HG03103 (cell line): Measurements from ENCODE around the gene LRTM2.

ENCODE experiments used
- ATAC-seq: cut with Tn5 transposase; IDR thresholded peaks from one replicate; pipeline ENCODE4 v1.9.1; 2021; ENCODE audit warnings: low read depth; ENCODE audit not compliant: unreplicated experiment

LRTM2 gene

DNA sequence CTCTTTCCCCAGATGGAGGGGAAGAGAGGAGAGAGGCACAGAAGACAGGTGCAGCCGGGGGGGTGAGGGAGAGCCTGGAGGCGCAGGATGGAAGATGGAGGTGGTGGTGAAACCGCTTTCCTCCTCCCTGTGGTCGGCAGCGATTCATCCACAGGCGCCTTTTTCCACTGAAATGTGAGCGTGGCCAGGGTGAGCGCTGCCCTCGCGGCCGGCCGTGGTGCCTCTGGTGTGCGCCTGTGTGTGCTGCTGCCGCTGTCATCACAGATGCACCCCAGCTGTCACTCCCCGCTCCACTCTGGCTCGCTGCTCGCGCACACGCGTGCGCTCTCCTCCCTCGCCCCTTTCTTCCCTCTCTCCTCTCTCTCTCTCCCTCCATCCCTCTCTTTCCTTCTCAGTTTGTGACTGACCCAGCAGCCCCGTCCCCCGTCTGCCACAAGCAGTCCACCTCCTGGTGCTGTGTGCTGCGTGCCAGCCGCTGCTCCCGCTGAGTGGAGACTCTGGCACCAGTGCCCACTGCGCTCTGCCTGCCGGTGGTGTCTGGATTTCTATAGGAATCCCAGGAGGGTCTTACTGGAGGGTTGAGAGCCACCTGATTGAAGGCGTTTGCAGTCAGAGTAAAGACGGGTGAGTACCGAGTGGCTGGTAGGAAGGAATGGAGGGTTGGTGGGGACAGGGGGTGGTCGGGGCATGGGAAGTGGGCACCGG, at the start of gene LRTM2:
Gene LRTM2 (plus strand): TSS at position 375 of the 705 bp plus-strand sequence. CDS start 7,584 bp downstream, outside the sequence.
- no peak for ATAC-seq

DNA sequence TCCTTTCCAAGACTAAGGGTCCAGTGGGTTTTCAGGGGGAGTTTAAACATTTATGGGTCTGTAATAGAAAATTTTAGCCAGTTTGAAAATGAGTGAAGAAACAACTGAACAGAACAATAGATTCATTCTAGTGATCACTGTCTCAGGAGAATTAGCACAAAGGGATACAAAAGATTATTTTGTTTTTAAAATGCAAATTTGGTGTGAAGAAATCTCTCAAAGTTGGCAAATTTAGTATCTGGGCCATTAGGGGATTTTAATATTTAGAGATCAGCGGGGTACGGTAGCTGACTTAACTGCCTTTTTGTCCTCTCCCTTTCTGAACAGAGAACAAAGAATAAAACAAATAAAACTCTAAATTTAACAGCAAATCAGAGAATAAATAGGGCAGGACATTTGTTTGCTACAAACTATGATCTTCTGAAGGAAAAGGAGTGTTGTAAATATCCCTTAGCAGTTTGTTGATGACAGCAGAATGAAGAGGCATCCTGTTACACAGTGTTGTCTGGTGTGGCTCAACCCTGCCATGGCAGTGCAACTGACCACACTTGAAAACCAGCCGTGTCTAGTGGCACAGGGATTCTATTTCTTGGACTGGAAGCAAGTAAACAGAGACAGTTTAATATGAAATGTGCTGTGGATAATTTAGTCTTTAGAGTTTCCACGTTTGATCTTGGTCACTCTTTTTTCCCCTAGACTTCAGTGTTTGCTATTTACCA, 46.3 kb upstream of the LRTM2 start:
- ATAC-seq: no peak

DNA sequence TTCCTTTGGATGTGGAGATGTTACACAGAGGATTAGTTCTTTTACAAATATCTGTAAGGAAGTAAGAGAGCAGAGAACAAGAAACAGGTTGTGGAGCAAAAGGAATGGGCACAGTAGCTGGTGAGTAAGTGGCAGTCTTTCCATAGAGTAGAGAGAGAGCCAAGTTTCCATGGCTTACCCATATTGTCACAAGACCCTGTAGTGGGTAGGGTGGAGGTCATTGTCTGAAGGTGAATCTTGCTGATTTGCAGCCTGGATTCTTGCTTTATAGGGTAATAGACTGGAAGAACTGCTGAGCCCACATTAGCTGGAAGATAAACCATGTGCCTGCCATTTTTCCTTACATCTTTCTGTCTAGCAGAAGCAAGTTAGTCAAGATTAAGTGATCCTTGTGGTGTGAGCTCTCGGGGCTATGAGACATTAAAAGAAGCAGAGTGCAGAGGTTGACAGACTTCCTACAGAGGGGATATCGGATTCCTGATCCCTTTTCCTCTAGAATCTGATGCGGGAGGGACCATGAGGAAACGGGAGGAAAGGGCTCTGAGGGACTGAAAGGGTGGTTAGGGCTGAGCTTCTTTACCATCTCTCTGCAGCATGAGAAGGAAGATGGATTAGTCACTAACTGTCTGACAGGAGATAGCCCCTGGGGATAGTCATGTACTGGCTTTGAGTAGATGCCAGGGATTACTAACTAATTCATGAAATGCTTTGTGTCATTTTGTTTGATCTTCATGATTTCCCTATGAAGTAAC, 44.0 kb upstream of the LRTM2 start:
- no peak for ATAC-seq

DNA sequence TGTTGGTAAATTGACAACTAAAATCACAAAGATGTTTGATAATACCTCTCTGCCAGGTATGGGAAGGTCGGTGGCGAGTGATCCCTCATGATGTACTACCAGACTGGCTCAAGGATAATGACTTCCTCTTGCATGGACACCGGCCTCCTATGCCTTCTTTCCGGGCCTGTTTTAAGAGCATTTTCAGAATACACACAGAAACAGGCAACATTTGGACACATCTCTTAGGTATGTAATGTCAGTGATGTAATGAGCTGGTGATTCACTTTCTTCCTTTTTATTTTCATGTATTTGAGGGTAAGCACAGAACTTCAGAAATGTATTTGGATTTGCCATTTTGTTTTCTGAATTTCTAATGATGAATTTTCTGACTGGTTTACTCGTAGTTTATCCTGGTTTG, 42.6 kb upstream of the LRTM2 start:
- ATAC-seq: no peak

DNA sequence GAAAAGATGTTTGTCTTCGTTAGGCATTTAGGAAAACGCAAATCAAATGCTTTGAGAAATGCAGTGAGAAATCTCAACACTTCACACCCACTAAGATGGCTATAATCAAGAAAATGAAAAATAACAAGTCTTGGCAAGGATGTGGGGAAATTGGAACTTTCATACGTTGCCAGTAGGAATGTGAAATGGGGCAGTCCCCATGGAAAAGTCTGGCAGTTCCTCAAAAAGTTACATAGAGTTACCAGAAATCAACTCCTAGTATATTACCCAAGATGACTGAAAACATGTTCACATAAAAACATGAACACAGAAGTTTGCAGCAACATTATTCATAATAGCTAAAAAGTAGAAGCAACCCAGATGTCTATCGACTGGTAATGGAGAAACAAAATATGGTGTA, 41.5 kb upstream of the LRTM2 start:
- no peak for ATAC-seq

DNA sequence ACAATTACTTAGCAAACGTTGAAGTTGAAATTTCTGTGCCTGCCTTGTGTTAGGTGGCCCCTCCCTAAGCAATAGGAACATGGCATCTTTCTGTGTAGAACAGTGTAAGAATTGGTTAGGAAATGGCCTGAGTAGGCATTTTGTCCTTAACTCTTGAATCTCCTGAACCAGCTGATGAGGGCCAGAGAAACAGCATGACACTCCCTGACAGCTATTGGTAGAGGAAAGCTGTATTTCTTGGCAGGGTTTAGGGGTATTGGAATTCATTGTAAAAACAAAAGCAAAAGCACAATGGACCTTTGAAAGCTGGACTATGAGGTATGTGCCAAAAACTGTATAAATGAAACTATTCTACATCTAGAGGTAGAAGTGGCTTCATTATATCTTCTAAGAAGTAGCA, 40.6 kb upstream of the LRTM2 start:
- ATAC-seq: no peak

DNA sequence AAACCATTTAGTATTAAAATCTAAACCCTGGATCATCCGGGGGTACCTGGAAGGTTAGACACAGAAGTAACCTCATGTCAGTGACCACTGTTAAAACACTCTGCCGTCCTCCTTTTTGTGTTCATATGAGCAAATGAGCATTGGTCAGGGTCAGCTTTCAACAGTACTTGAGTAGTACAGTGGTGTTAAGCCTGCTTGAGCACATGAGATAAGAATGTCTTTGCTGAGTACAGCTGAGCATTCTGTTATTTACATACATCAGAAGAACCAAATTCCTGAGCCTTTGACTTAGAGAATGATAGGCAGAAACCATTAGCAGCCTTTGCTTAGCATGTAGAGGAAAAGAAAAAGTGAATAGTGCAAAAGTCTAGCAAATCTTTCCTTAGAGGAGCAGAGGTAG, 38.6 kb upstream of the LRTM2 start:
- no peak for ATAC-seq

DNA sequence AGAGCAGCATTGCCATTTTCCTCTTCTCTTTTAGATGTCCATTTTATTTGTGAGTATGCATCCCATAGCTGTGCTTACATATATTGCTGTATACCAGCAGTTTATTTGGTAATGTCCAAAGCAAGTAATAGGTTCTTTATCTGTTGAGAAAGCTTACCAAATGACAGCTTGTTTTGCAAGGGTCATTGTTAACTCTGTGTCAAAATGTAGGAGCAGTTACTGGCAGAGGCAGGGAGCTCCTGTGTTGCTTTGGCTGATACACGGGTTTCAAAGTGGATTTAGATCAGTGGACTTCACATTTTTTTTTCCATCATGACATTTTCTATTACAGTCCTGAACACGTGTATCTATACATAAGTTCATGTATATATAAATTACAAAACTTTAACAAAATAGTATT, 38.1 kb upstream of the LRTM2 start:
- no peak for ATAC-seq

DNA sequence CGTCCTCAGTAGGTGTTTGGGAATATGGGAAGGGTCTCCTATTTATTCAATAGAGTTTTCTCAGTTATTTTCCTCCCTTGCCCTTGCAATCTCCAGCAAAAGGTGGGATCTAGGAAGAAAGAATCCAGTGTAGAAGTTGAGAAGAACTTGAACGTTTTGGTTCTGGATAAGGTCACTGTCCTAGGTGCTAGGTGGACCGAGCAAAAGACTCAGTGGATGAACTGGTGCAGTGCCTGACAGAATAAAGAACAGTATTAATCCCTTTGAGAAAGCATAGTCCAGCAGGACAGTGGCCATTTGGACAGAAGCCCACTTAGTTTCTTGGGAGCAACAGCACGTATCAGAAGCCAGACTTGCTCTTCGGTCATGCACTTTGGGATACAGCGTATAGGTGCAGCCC, 32.7 kb upstream of the LRTM2 start:
- no peak for ATAC-seq

DNA sequence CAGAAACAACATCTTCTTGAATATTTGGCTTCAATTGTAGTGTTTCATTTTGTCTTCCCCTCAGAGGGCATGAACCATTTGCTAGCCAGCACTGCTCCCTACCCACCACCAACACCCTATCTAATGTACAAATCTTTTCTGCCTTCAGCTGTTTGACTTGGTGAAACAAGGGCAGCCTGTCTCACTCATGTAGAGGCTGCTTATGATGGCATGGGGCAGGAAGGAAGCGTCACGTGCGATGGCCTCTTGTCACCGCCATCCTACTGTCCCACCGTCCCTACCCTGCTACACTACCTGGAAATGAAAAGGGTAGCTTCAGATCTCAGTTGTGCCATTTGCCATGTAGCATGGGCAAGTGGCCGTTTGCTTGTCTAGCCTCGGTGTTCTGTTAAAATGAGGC, 29.9 kb upstream of the LRTM2 start:
- no peak for ATAC-seq

DNA sequence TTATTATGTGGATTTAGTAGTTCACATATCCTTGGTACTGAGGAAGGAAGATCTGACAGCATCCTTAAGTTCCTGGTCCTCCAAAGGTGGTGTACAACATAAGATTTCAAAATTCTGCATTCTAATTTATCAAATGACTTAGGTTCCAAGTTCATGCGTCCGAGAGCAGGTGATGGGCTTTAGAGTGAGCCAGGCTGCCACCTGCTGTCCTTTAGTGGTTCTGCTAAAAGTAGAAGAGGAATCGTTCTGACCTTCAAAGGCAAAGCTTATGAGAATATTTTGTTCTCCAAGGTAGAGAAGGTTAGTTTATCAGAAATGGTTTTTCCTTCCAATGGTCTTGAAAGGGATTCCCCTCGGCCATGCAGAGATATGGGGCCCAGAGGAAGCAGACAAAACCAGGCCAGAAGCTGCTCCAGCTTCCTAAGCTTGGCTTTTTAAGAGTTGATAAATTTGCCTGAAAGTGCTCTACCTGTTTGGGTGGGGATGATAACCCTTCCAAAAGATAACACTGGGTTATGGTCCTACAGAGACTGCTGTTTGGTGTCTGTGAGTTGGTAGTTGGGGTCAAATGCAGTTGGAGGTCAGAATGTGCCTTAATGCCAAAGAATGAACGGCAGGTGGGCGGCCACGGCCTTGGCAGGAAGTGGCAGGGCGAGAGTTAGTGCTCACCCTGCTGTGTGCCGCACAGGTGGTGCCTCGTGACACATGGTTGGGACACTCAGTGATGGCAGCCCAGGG, 29.1 kb upstream of the LRTM2 start:
- ATAC-seq: no peak

DNA sequence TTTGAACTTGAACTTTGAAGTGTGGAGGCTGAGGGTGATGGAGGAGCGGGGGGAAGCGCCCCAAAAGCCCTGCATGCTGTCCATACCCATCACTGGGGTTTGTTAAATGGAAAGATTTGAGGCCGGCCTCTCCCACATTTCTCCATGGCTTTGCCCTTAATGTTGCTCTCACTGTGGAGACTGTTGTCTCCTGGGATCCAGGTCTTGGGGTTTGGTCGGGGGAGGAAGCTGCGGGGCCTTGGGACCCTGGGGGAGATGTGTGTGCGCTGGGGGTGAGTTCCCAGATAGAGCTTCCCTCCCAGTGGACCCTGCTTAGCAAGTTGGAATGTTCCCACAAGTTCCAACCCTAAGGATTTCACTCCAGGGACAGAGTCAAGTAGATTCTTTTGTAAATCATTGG, 28.0 kb upstream of the LRTM2 start:
- ATAC-seq: no peak

DNA sequence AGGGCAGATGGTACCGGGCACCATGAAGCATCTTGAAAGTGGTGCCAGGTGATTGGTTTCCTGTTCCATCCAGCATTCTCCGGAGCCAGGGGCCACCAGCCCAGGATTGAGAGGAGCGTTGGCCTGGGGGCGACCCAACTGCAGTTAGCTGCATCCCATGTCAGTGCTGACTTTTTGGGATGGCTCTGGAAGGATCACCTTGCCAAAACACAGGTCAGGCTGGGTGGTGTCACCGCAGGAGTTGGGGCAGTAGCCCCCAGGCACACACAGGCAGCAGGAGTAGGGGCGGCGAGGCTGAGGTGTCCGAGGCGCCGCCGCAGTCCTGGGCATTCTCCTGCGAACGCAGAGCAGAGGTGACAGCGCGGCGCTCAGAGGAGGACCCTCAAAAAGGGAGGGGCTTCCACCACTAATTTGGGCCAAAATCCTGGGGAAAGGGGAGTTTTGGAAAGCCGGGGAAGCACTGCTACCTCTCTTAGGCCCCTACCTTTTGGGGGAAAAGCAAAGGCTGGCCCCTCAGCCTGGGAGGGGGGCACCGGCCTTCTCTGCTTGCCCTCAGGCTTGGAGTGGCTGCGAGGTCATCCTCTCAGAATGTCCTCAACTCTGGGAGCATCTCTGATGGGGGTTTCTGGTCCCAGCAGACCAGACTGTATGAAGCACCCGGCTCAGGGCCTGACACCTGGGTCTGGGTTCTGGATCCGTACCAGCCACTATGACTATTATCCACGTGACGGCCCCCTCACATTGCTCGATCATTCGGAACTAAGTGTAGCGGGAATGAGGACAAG, 26.7 kb upstream of the LRTM2 start:
- ATAC-seq: no peak

DNA sequence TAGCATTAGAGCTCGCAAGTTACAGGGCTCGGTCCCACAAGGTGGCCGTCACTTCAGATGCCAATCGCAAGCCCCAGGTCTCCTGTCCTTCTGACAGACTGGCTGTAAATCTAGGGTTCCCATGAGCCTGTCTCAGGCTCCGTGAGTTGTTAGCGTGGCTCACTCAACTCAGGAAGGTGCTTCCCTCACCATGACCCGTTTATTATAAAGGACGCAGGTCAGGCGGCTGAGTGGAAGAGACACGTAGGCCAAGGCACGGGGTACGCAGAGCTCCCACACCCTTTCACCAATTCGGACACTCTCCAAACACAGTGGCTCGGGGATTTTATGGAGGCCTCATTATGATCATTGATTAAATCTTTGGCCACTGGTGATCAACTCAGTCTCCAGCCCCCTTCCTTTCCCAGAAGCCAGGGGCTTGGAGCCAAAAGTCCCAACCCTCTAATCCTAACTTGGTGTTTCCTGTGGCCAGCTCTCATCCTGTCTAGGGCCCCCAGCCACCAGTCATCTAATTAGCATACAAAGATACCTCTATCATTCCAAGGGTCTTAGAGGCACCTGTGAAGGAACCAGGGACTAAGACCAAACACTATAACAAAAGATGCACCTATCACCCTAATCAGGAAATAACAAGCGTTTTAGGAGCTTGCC, 25.8 kb upstream of the LRTM2 start:
- ATAC-seq: no peak

DNA sequence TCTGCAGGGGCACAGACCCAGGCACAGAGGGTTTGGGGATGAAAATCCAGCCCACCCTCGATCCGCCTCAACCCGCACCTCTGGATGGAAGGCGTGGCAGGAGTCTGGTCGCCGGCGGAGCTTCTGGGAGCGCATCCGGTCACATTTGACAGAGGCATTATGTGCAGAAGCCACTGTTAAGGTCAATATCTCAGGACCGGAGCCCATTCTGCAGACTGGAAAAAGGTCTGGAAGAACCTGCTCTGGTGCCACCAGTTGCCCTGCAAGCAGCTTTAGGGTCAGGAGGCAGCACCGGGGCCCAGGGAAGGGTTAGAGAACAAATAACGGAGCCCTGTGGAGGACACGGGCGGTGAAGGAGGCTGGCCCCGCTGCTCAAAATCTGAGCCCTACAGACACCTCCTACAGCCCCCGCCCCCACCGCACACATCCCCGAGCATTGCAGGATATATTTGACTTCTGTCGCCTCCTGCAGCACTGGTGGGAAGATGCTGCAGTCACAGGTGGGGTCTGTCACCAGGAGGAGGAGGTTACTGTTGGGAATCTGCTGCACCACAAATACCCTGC, 25.1 kb upstream of the LRTM2 start:
- no peak for ATAC-seq

DNA sequence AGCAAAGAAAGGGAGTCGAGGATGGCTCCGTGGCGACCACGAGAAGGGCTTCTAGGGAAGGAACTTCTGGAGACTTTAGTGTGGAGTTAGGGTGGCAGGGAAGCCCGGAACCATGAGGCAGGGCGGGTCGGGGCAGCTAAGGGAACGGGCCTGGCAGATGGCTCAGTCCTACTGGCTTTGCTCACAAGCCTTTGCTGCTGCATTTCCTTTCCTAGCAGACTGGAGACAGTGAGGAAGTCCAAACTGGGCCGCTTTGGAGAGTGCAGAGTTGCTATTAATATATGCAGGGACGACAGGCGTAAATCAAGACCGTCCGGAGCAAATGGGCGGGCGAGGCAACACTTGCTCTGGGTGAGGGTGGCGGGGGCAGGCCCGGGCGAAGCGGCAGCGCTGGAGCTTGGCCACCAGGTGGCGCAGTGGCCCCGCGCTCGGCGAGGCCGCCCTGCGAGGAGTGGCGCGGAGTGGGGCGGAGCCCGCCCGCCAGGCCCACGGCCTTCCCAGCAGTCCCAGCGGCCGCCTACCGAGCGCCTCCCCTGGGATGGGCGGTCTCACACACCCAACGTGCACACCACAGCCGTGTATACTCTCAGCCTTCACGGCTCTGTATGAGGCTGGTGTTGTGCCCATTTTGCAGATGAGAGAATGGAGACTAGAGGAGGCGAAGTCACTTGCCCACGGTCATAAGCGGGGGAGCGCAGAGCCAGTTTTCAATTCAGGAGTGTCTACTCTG, 24.4 kb upstream of the LRTM2 start:
- ATAC-seq: peak; percentile 81

DNA sequence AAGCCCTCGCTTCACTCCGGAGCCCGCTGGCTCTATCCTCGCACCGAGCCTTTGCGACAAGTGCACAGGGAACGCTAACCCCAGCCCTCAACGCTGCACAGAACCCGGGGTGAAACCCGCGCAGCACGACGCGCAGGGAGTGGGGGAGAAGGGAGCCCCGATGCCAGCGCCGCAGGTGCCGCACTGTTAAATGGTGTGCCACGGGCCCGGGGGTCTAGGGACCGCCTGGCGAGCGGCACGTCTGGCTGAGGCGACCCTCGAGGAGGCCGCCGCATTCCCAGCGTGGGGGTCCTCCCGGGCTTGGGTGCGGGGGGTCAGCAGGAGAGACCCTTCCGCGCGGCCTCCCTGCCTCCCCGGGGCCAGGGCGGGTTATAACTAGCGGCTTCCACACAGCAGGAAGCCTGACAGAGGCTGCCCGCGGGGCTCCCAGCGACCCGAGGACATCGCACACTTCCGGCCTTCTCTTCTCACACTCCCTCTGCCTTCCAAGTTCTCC, 23.8 kb upstream of the LRTM2 start:
- ATAC-seq: peak; percentile 13
